ENCODE results near the gene PLN.

The PLN gene

DNA sequence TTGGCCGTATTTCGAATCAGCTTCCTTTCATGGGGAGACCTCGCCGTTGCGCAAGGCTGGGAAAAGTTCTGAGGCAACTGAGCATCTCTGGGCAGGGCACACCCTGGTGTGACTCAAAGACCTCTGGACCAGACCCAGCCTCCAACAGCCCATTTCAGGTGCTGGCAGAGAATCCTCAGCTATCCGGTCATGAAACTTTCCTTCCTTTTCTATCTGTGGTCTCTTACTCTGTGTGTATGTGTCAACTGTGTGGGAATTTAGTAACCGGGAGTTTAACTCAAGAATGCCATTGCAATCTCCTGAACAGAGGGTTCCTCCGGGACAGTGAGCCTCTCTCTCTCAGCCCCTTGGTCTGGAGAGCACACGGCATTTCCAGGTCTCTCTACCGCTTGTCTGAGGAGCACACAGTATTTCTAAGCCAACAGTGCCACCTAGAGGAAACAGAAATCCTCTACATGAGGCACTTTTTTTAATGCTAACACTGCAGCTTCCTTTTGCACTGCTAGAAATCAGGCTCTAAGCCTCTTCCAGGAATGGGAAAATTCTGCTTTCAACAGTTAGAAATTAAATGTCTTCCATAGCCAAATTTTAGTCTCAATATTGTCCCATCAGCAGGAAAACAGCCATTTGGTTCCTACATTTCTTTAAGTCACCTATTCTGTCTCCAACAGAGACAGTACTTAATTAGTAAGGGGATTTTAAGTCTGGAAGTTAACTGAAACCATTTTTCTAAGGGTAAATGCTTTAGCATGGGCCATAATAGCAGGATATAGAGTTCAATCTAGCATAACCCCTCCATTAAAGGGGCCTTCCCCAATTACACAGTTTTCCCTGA, 32.7 kb downstream of the PLN start:
- DNase-seq: peak; percentile 57

DNA sequence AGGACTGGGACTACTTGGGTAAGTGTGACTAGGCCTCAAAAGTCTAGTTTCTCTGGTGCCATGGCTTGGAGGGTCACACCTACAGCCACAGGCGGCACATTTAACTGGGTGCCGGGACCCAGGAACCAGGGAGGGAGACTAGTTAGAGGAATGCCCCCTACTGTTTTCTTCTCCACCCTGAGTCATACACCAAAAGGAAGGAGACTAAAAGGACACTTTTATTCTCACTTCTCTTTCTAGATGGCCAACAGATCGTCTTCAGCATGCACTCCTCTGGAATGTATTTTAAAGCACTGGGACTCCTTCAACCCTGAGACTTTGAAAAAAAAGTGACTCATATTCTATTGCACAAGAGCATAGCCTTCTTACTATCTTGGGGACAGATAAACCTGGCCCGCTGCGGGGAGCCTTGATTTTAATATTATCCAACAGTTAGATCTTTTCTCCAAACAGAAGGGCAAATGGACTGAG, 33.4 kb downstream of the PLN start:
- DNase-seq: no peak

DNA sequence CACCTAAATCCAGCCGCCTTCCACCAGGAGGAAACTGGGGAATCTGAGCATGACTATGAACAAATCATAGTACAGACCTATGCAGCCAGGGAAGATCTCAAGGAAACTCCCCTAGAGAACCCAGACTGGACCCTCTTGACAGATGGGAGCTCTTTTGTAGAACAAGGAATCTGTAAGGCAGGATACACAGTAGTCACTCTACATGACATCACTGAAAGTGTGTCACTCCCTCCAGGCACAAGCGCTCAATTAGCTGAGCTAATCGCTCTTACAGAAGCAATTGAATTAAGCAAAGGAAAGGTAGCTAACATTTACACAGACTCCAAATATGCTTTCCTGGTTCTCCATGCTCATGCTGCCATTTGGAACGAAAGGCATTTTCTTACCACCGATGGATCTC, 36.8 kb downstream of the PLN start:
- no peak for DNase-seq

DNA sequence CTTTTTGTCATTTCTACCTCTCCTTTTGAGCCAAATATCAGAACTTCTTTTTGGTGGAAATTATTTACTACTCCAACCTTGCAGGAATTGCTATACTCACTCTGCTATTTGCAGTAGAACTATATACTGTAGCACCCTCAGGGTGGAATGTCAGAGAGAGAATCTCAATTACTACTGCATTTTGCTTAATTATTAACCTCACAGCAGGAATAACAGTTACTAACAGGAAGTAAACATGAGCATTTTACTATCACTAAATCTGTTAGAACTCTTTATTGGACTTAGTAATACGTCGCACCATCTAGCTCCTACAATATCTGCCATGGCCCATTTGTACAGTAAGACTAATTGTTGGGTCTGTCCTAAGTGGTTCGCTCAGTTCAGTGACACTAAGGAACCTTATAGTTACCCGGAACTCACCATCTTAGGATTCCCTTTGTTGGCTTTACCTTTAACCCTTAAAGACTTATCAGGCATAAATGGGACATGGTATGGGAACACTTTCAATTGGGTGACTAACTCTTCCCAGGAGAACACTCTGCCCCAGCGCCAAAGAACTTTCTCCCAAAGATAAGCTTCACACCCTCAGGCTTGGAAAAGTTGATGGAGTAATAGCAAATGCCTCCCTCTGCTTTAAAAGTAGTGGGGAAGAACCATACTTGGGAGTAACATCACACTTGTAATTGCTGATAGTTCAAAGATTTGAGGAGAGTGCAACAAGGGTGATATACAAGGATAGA, 38.8 kb downstream of the PLN start:
- DNase-seq: no peak

DNA sequence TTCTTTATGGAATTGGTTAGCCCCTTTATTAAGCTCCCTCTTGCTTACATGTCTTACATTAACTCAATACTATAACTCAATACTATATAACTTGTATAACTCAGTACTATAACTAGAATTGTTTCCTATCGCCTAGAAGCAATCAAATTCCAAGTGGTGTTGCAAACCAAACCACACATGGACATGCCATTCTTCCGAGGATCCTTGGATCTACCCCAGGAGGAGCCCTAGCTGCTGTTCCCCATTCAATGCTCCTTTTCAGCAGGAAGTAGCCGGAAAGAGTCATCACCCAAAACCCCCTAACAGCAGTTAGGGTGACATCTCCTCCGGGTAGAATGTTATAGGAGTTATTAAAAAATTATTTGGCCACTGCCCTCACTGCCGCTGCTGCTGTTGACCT, 40.5 kb downstream of the PLN start:
- DNase-seq: no peak

DNA sequence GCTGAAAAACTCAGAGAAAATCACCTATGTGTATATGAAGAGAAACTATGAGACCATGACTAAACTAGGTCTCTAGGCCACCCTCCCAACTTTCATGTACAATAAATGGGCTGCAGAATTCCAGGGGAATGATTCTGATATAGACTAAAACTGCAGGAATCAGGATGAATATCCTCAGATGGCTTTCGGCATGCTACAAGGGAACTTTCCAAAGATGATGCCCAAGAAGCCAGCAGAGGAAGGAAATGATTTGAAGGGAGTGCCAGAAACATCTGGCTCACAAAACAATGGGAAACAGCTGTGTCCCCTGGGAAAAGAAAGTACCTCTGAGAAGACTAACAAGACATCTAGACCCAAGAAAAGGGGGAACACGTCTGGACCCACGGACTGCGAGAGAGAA, 41.1 kb downstream of the PLN start:
- no peak for DNase-seq

DNA sequence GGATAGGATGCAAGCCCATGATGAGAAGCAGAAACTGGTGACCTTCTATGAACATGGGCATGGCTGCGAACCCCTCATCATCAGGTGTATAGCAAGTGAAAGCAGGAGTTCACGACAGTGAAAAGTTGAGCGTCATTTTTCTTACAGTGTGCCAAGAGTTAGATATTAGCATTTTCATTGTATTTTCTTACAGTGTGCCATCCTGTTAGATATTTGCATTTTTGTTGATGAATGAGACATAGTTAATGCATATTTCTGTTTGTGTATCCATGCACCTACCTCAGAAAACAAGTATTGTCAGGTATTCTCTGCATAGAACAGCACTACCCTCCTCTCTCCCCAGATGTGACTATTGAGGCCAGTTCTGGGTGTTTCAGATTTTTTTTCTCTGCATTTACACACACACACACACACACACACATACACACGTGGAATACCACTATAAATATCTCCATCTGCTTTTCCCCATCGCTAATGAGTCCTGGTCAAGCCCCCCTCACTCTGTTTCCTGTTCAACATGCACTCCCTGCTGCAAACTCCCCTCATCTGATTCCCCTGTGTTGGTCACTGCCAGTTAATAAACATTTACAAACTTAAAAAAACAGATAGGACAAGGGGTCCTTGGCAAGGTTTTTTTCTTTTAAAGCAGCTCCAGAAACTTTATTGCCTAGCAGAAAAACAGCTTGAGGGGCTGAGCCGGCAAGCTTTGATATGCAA, 41.7 kb downstream of the PLN start:
- DNase-seq: no peak

DNA sequence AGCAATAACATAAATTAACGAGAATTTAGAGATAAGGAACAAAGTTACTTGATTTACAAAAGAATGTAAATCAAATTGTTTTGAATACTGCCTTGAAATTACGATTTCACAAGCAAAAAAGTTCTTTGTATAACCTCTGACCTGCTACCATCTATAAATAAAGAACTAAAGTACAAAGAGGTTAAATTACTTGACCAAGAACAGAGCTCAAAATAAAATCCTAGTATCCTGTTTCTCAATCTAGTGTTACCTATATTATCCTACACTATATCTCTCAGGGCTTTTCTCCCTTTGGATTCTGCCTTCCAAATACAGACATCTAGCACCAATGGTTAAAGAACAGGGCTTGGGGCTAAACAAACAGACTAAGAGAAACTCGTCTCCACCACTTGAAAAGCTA, 43.8 kb downstream of the PLN start:
- no peak for DNase-seq

DNA sequence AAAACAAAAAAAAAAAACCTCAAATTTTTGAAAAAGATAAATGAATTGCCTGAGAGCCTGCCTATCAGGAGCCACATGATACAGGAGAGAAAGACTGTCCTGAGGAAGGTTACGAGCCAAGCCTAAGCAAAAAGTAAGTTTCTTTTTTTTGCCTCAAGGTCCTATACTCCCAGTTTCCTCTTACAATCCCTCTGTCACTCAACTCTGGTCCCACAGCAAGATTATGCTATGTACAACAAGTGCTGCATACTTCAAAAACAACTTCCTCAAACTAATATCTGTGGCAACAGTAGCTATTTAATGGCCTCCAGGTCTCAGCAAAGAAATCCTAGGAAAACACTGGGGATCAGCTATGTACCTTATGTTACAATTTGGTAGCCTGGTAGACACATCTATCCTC, 46.8 kb downstream of the PLN start:
- DNase-seq: no peak

DNA sequence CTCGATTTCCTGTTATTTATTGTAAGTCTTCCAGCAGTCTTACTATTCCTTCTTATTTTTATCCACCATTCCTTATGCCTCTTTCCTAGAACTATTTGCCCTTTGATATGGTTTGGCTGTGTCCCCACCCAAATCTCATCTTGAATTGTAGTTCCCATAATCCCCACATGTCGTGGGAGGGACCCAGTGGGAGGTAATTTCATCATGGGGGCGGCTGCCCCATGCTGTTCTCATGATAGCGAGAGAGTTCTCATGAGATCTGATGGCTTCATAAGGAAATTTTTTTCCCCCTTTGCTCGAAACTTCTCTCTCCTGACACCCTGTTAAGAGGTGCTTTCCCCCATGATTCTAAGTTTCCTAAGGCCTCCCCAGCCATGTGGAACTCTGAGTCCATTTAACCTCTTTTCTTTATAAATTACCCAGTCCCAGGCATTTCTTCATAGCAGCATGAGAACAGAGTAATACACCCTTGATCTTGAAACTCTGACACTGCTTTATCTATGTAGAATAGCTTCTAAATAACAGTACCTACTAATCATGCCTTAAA, 48.8 kb downstream of the PLN start:
- DNase-seq: no peak

DNA sequence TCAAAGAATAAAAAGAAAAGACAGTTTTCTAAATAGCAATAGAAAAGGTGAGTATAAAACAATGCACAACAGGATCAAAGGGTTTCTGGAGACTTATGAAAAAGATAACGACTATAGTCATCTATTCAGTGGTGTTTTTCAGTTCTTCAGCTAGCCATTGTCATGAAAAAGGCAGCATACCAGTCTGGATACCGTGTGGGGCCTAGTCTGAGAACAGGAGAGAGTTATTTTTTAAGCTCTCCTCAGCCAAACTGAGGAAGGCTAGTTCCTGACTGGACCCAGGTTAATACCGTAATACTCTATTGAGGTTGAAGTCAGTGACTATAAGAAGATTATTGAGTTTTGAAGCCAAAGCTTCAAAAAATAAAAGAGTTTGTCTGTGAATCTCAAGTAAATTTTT, 49.5 kb downstream of the PLN start:
- no peak for DNase-seq

DNA sequence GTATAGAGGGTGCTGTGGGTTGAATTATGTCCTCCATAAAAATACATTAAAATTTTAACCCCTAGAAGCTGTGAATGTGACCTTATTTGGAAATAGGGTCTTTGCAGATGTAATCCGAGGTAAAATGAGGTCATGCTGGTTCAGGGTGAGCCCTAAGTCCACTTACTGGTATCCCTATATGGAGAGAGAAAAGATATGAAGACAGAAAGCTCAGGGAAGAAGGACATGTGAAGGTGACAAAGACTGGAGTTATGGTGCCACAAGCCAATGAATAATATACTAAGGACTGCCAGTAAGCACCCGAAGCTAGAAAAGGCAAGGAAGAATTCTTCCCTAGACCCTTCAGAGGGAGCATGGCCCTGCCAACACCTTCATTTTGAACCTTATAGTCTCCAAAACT, 50.2 kb downstream of the PLN start:
- DNase-seq: no peak

DNA sequence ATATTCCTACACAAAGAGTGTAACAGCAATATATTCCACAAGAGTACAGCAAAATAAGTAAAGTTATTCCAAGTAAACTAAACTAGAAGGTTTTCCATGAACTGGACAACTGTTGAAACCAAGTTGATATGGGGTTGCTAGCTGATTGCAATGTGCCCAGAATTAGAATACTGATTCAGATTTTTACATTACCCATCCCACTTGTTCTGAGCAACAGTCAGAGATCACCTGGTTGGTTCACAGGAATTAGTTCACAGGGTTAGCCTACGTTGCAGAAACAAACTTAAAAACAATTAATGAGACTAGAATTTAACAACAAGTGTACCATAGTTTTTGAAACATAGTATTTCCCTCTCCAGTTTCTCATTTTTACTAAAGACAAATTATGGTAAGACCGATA, 54.2 kb downstream of the PLN start:
- no peak for DNase-seq

DNA sequence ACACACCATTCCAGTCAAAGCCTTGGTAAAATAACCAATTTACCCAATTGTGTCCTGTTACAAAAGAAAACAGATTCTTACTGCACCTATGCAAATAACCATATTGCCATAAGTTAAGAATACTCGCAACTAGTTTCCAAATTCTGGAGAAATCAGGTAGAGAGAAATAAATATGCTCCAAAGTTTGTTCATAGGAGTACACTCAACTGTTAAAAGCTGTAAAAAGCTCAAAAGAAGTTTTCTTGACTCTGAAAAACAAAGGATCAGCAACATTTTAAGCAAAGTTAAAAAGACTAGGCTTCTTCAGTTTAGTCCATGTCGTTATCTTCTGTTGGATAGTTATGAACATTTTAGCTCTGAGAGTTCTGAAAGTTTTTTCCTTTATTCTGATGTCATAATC, 55.3 kb downstream of the PLN start:
- no peak for DNase-seq

DNA sequence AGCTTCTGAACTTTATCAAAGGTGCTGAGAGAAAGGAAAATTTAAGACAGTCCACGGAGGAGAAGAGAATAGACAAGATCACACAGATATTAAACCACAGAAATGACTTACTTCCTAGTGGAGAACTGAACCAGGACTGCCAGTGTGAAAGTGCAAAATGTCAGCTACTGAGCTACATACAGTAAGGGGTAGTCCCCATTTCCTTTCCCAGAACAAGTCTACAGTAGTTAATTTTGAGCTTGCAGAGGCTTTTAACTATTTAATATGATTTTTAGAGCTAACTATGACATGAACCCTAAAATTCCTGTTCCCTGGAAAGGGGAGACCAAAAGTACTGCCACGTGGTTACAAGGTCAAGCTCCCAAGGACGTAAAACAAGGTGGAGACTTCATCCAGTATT, 58.2 kb downstream of the PLN start:
- no peak for DNase-seq

DNA sequence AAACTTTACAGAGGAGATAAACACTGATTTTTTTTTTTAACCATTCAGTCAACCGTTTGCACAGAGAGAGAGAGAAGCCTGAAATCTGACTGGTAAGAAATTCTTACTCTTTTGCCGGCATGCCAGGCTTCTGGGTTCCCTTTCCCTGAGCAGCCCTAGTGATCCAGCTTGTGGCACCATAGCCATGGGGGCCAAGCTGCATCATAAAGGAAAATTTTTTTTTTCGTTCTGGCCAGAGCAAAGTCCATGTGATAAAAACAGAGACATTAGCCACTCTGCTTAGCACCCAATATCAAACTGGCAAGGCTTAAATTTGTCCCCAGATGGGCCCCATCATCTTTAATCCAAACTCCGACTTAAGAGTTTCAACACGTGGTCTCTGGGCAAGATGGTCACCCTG, 58.8 kb downstream of the PLN start:
- no peak for DNase-seq
